Loucy (cell line): ENCODE data around the gene TRIM47.
A peak's percentile ranks its signal among the peaks of the same experiment; 100 is the strongest.

Experiments used
- H2AFZ ChIP-seq: fragments of 200-600 bp; sonication (generic); 2 replicates; pipeline ENCODE4 v1.6.0; 2016; ENCODE audit warnings: antibody characterized with exemption, mild to moderate bottlenecking, low read length, moderate library complexity
- H3F3A ChIP-seq: fragments of 200-600 bp; 2 replicates; pipeline ENCODE4 v1.6.0; 2016; ENCODE audit warnings: antibody characterized with exemption, low read depth, mild to moderate bottlenecking
- H3K27me3 ChIP-seq: fragments of 200-600 bp; sonication (generic); 2 replicates; pipeline ENCODE4 v1.6.1; 2014; ENCODE audit warnings: low read length, mild to moderate bottlenecking; ENCODE audit not compliant: insufficient read depth, poor library complexity, severe bottlenecking
- H3K36me3 ChIP-seq: fragments of 200-600 bp; sonication (generic); 2 replicates; pipeline ENCODE4 v1.6.1; 2016; ENCODE audit warnings: low read length; ENCODE audit not compliant: insufficient read depth
- H3K4me1 ChIP-seq: fragments of 200-600 bp; sonication (generic); 2 replicates; pipeline ENCODE4 v1.5.1; 2014; ENCODE audit warnings: low read length, mild to moderate bottlenecking; ENCODE audit not compliant: insufficient read depth, poor library complexity, severe bottlenecking
- H3K4me2 ChIP-seq: fragments of 200-600 bp; sonication (generic); 2 replicates; pipeline ENCODE4 v1.6.0; 2014; ENCODE audit warnings: antibody characterized with exemption, low read length, low read depth, mild to moderate bottlenecking; ENCODE audit not compliant: poor library complexity, severe bottlenecking
- H3K4me3 ChIP-seq: fragments of 200-600 bp; sonication (generic); 2 replicates; pipeline ENCODE4 v1.5.1; 2014; ENCODE audit warnings: low read length, mild to moderate bottlenecking, mixed read lengths; ENCODE audit not compliant: poor library complexity, severe bottlenecking
- H3K79me2 ChIP-seq: fragments of 200-600 bp; sonication (generic); 2 replicates; pipeline ENCODE4 v1.6.1; 2014; ENCODE audit warnings: low read length; ENCODE audit not compliant: insufficient read depth
- H3K9ac ChIP-seq: fragments of 200-600 bp; sonication (generic); 2 replicates; pipeline ENCODE4 v1.6.0; 2014; ENCODE audit warnings: mild to moderate bottlenecking, low read depth, low read length, moderate library complexity; ENCODE audit not compliant: poor library complexity, severe bottlenecking
- H3K9me2 ChIP-seq: fragments of 200-600 bp; sonication (generic); replicated peaks from 2 replicates; pipeline ENCODE4 v1.6.1; 2016; ENCODE audit warnings: low read depth, low read length, mixed read lengths
- H3K9me3 ChIP-seq: fragments of 200-600 bp; sonication (generic); 2 replicates; pipeline ENCODE4 v1.6.1; 2014; ENCODE audit warnings: mild to moderate bottlenecking, antibody characterized with exemption, low read length, low read depth; ENCODE audit not compliant: insufficient read depth
- H4K20me1 ChIP-seq: fragments of 200-600 bp; sonication (generic); 2 replicates; pipeline ENCODE4 v1.6.0; 2014; ENCODE audit warnings: antibody characterized with exemption, low read length, mild to moderate bottlenecking; ENCODE audit not compliant: insufficient read depth, poor library complexity, severe bottlenecking
- CTCF ChIP-seq: fragments of 200-600 bp; sonication (generic); conservative IDR thresholded peaks from 2 replicates; pipeline ENCODE4 v1.5.1; 2014; ENCODE audit warnings: mild to moderate bottlenecking, antibody characterized with exemption, low read length
- EZH2phosphoT487 ChIP-seq: fragments of 200-600 bp; IDR thresholded peaks from 2 replicates; pipeline ENCODE4 v1.6.1; 2018; ENCODE audit warnings: antibody characterized with exemption, mild to moderate bottlenecking, moderate library complexity, borderline replicate concordance

TRIM47 gene

GRCh38 chr17:75834928-75835653 lies 43.3 kb downstream of the TRIM47 start:
- Histone ChIP-seq H4K20me1 (peaks cover 33% of the 10 kb centered on the region), H2AFZ (no peak overlapping the region), H3K4me2 (no peak overlapping the region), H3K4me1 (peaks cover 19% of the 10 kb centered on the region), H3K4me3 (no peak overlapping the region), H3K36me3 (peaks cover 49% of the 10 kb centered on the region; the same call in 1 of the 2 replicates), H3F3A (no peaks in the 10 kb centered on the region), H3K9me2 (no peaks in the 10 kb centered on the region), H3K9ac (no peak overlapping the region), H3K9me3 (no peaks in the 10 kb centered on the region), H3K27me3 (no peaks in the 10 kb centered on the region), H3K79me2 (peaks cover 17% of the 10 kb centered on the region; the same call in 1 of the 2 replicates)
- TF ChIP-seq EZH2phosphoT487 (no peak), CTCF (no peak)

DNA sequence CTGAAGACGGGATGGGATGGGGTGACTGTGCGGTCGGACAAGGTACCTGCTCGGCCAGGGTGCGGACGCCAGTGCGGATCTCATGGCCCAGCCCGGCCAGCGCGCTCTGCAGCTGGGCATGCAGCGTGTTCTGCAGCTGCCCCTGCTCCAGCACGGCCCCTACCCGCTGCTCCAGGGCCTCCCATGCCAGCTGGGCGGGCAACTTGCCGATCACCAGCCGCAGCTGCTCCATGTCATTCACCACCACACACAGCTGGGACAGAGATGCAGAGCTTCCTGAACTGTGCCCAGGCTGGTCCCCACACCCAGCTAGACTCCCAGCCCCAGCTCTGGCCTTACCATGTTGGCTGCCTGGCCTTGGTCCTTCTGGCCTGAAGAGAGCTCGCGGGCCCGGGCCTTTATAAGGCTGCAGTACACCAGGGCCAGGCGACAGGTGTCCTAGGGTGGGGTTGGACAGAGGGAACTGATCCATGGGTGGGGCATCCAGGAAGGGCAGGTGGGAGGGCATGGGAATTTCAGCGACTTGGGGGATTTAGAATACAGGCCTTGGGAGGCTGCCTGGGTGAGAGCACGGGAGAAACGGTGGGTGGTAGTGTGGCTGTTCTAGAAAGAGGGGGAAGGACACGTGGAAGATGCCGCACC lies 44.0 kb downstream of the TRIM47 start:
- Histone ChIP-seq H3K36me3 (peaks cover 54% of the 10 kb centered on the region; the same call in 1 of the 2 replicates), H3K9ac (no peak overlapping the region), H3K27me3 (no peaks in the 10 kb centered on the region), H3K4me3 (no peak overlapping the region), H3K9me2 (no peaks in the 10 kb centered on the region), H3K79me2 (peaks cover 15% of the 10 kb centered on the region; the same call in 1 of the 2 replicates), H4K20me1 (peaks cover 38% of the 10 kb centered on the region), H3K4me1 (peaks cover 19% of the 10 kb centered on the region), H3K4me2 (peak overlapping the region; percentile 50), H2AFZ (no peak overlapping the region), H3F3A (no peaks in the 10 kb centered on the region), H3K9me3 (no peaks in the 10 kb centered on the region)
- TF ChIP-seq CTCF (no peak), EZH2phosphoT487 (no peak)

DNA sequence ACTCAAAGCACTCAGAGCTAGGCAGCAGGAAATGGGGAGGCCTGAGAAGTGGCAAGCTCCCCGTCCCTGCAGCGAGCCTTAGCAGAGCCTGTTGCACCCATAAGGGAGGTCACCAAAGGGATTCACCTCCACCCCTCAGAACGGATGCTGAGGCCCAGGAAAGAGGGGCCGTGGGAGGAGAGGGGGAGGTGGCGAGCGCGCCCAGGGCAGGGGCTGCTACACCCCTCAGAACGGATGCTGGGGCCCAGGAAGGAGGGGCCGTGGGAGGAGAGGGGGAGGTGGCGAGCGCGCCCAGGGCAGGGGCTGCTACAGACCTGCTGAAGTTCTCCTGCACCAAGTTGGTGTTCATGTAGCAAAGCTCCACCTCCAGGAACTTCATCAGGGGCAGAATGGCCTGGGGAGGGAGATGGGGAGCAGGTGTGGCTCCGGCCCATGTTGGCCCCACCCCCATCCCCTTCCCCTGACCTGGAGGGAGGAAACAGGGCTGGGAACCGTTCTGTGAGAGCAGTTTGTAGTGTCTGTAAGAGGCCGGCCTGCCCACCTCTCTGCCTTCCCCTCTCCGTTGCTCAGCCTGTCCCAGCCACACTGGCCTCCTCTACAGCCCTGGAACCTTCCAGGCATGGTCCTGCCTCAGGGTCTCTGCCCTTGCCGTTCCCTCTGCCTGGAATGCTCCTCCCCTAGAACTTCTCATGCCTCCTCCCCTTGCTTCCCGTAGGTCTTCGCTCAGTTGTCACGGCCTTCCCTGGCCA lies 45.6 kb downstream of the TRIM47 start:
- Histone ChIP-seq H3K79me2 (peaks cover 7% of the 10 kb centered on the region; the same call in 1 of the 2 replicates), H4K20me1 (peaks cover 38% of the 10 kb centered on the region), H3F3A (no peaks in the 10 kb centered on the region), H3K36me3 (peaks cover 60% of the 10 kb centered on the region; the same call in 1 of the 2 replicates), H3K9me2 (no peaks in the 10 kb centered on the region), H3K4me1 (peaks cover 19% of the 10 kb centered on the region), H2AFZ (no peak overlapping the region), H3K4me2 (peak overlapping the region; percentile 50), H3K9me3 (no peaks in the 10 kb centered on the region), H3K9ac (peak overlapping the region; percentile 38), H3K4me3 (peak overlapping the region; percentile 27), H3K27me3 (no peaks in the 10 kb centered on the region)
- TF ChIP-seq EZH2phosphoT487 (no peak), CTCF (no peak)
